Astrocyte of the spinal cord (primary cell): Measurements from ENCODE around the gene IQSEC2.

ENCODE experiments used
- DNase-seq: peaks from one replicate; pipeline ENCODE4 v3.0.0; 2011; ENCODE audit warnings: low read depth, low spot score
- H3K4me3 ChIP-seq: 2 replicates; pipeline ENCODE4 v1.5.1; 2011; ENCODE audit warnings: low read depth, mild to moderate bottlenecking, low read length, moderate library complexity
- CTCF ChIP-seq: IDR thresholded peaks from 2 replicates; pipeline ENCODE4 v1.5.1; 2012; ENCODE audit warnings: low read depth, mild to moderate bottlenecking, low read length, inconsistent platforms
- in situ Hi-C: cut with HindIII; loops from 2 replicates; pipeline ENCODE4 v1.10.0; 2017; ENCODE audit warnings: low sequenced_read_pairs

IQSEC2 gene

DNA sequence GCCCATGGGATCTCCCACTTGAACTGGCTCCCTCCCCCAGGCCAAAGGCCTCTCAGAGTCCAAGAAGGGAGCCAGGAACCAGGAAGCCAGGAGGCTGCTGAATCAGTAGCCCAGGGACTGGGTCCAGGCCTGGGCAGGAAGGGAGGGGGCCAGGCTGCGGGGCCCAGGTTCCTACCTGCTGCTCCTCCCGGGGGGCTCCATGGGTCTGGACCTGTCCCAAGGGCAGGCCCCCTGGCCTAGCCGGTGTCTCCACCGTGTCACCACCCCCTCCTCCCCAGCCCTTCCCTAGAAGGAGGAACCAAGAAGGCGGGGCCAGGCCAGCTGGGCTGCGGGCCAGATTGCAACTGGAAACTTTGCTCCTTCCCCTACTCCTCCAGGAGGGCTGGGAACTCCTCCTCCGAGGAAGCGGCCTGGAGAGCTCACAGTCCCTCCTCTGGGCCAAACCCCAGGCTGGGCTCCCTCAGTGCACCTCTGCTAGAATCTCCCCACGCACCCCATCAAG lies at the start of gene IQSEC2:
IQSEC2 (minus strand) TSS at position 264 of the 502 bp plus-strand sequence.
- H3K4me3 ChIP-seq: peak within 1 kb of the TSS; percentile 33
- in situ Hi-C loops: no loop called here
- TF ChIP-seq CTCF: no peak
- peak; percentile 85 for DNase-seq

DNA sequence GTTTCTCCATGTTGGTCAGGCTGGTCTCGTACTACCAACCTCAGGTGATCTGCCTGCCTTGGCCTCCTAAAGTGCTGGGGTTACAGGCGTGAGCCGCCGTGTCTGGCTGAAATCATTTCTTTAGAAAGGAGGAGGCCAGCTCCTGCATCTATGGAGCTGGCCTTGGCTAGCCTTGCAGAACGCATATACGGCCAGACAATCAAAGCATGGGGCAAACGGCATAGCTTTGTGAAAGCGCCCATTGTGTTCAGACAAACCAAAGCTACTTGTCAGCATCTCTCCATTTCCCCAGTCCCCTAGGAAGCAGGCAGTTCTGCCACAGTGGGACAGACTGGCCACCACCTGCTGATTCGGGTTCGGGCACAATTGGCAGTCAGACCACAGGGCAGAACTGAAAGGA lies 48.9 kb upstream of the IQSEC2 start:
- DNase-seq: no peak
- no peak overlapping the region for H3K4me3 ChIP-seq
- in situ Hi-C loops: no loop called here
- no peak for TF ChIP-seq CTCF

GRCh38 chrX:53324803-53325202 lies 43.4 kb upstream of the IQSEC2 start:
- in situ Hi-C loops: no loop called here
- DNase-seq: no peak

GRCh38 chrX:53324085-53324484 lies 42.7 kb upstream of the IQSEC2 start:
- H3K4me3 ChIP-seq: no peak overlapping the region
- no peak for DNase-seq
- in situ Hi-C loops: no loop called here
- no peak for TF ChIP-seq CTCF

More at GRCh38 chrX:53324803-53325202, 43.4 kb upstream of the IQSEC2 start:
- no peak overlapping the region for H3K4me3 ChIP-seq
- TF ChIP-seq CTCF: no peak

- TF ChIP-seq CTCF: no peak
- no peak overlapping the region for H3K4me3 ChIP-seq
- in situ Hi-C loops: no loop called here
- DNase-seq: no peak
Observed at GRCh38 chrX:53323196-53323595, 41.8 kb upstream of the IQSEC2 start.

DNA sequence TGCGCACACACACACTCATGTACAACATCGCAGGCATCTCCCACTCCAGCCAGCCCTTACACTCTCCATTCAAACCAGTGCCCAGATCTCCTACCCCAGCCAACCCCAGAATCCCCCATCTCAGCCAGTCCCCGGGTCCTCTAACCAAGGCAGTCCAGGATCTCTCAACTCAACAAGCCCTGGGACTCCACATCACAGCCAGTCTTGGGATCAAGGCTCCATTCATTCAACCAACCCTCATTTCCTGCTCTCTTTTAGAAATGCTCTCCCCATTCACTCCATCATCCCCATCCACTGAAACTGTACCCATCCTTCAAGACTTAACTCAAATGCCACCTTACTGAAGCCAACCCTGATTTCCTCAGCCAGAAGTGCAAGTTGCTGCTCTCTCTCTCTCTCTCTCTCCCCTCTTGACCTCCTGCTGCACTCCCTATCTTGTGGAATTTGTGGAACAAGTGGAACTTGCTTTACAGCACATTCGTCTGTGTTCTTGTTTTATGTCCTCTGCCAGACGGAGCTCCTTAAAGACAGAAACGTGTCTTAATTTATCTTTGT lies 40.6 kb upstream of the IQSEC2 start:
- no peak for DNase-seq
- H3K4me3 ChIP-seq: no peak overlapping the region
- TF ChIP-seq CTCF: no peak
- in situ Hi-C loops: no loop called here
